ENCODE data around the gene MAPKBP1. TPM values are rescaled to one million over a fixed set of nuclear protein-coding genes. Genes with fewer than 3 reads are reported as not detected.

Gene MAPKBP1
- total and polyA plus RNA-seq, 2 of the 8 experiments (the other 6 are each of a cell fraction or from before 2014, with no cell fraction given), result 4.3 to 11.3 TPM

DNA sequence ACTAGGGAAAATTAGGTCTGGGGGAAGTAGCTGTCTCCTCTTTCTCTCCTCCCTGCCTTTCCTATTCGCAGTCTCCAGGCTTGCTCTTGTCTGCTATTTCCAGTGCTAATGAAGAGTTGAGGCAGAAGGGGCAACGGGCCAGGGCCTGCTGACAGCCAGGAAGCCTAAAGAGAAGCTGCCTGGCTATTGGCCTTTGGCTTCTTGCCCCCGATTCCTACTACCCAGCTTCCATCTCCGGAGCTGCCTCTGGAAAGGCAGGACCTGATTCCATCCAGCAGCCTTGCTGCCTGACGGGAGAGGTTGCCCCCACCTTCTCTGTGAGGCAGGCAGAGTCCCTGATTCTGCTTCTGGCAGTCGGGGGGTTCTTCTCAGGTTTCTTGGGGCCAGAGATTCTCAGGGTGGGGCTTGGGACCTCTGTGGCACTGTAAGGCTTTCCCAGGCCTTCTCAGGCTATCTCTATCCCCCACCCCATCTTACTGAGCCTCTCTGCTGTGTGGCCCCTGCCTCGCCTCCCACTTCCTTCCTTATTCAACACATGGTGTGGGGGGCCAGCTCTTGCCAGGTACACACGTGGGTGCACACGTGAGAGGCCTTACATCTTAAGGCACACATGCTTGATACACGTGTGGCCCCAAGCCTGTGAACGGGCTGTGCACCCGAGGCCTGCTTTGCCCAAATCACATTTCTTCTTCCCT, 35.4 kb downstream of the MAPKBP1 start (continued):
- TF ChIP-seq, protein P1, sequence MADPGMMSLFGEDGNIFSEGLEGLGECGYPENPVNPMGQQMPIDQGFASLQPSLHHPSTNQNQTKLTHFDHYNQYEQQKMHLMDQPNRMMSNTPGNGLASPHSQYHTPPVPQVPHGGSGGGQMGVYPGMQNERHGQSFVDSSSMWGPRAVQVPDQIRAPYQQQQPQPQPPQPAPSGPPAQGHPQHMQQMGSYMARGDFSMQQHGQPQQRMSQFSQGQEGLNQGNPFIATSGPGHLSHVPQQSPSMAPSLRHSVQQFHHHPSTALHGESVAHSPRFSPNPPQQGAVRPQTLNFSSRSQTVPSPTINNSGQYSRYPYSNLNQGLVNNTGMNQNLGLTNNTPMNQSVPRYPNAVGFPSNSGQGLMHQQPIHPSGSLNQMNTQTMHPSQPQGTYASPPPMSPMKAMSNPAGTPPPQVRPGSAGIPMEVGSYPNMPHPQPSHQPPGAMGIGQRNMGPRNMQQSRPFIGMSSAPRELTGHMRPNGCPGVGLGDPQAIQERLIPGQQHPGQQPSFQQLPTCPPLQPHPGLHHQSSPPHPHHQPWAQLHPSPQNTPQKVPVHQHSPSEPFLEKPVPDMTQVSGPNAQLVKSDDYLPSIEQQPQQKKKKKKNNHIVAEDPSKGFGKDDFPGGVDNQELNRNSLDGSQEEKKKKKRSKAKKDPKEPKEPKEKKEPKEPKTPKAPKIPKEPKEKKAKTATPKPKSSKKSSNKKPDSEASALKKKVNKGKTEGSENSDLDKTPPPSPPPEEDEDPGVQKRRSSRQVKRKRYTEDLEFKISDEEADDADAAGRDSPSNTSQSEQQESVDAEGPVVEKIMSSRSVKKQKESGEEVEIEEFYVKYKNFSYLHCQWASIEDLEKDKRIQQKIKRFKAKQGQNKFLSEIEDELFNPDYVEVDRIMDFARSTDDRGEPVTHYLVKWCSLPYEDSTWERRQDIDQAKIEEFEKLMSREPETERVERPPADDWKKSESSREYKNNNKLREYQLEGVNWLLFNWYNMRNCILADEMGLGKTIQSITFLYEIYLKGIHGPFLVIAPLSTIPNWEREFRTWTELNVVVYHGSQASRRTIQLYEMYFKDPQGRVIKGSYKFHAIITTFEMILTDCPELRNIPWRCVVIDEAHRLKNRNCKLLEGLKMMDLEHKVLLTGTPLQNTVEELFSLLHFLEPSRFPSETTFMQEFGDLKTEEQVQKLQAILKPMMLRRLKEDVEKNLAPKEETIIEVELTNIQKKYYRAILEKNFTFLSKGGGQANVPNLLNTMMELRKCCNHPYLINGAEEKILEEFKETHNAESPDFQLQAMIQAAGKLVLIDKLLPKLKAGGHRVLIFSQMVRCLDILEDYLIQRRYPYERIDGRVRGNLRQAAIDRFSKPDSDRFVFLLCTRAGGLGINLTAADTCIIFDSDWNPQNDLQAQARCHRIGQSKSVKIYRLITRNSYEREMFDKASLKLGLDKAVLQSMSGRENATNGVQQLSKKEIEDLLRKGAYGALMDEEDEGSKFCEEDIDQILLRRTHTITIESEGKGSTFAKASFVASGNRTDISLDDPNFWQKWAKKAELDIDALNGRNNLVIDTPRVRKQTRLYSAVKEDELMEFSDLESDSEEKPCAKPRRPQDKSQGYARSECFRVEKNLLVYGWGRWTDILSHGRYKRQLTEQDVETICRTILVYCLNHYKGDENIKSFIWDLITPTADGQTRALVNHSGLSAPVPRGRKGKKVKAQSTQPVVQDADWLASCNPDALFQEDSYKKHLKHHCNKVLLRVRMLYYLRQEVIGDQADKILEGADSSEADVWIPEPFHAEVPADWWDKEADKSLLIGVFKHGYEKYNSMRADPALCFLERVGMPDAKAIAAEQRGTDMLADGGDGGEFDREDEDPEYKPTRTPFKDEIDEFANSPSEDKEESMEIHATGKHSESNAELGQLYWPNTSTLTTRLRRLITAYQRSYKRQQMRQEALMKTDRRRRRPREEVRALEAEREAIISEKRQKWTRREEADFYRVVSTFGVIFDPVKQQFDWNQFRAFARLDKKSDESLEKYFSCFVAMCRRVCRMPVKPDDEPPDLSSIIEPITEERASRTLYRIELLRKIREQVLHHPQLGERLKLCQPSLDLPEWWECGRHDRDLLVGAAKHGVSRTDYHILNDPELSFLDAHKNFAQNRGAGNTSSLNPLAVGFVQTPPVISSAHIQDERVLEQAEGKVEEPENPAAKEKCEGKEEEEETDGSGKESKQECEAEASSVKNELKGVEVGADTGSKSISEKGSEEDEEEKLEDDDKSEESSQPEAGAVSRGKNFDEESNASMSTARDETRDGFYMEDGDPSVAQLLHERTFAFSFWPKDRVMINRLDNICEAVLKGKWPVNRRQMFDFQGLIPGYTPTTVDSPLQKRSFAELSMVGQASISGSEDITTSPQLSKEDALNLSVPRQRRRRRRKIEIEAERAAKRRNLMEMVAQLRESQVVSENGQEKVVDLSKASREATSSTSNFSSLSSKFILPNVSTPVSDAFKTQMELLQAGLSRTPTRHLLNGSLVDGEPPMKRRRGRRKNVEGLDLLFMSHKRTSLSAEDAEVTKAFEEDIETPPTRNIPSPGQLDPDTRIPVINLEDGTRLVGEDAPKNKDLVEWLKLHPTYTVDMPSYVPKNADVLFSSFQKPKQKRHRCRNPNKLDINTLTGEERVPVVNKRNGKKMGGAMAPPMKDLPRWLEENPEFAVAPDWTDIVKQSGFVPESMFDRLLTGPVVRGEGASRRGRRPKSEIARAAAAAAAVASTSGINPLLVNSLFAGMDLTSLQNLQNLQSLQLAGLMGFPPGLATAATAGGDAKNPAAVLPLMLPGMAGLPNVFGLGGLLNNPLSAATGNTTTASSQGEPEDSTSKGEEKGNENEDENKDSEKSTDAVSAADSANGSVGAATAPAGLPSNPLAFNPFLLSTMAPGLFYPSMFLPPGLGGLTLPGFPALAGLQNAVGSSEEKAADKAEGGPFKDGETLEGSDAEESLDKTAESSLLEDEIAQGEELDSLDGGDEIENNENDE (IDR thresholded peaks at IDR 0.05; ENCODE audit: insufficient replicate concordance, low read length), result no peak
- TF ChIP-seq SP2 (IDR thresholded peaks at IDR 0.05; ENCODE audit: low read length), result no peak

All from H1 (cell line).